HG02763 (cell line): ENCODE data around the gene NAALADL2.
"Not testable (repeated sequence)": the region's sequence is repeated elsewhere in the genome, so short reads cannot be mapped to it uniquely, and the experiment has no call there.

Experiments
- ATAC-seq: cut with Tn5 transposase; IDR thresholded peaks from one replicate; pipeline ENCODE4 v1.9.1; 2021; ENCODE audit warnings: mild to moderate bottlenecking, moderate library complexity; ENCODE audit not compliant: unreplicated experiment

Gene NAALADL2

GRCh38 chr3:175526609-175527280 lies 667.6 kb downstream of the NAALADL2 start:
- no peak for ATAC-seq

DNA sequence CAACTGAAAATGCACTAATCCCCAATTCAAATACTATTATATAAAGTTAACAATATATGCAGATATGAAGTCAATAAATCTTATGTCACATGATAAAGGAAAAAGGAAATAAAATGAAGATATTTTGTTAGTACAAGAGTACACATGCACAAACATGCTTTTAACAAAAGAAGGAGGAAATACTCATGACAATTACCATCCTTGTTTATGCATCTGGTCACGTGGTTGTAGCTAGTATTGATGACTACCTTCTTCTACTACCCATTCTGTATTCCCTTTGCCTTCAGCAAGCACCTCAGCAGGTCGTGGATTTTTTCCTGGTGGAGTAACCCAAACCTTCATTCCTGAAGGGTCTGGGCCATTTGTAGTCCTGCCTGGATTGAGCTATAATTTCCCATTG lies 669.6 kb downstream of the NAALADL2 start:
- not testable (repeated sequence) for ATAC-seq

DNA sequence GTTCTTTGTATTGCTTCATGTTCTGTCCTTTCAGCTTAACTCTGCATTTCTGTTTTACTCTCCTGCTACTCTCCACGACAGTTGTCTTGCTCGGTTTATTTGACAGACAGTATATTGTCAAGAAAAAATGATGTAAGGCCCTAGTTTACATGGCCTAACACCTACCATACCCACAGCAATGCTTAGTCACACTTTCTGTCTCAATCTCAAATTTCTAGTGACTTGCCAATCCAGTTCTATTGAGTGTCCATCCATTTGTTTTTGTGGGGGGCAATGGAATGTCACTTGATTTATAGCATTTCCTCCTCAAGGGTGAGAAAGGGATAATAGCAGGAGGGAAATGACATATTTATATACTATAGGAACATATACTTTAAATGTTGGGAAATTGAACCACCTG lies 676.2 kb downstream of the NAALADL2 start:
- ATAC-seq: no peak

- ATAC-seq: no peak
Observed at GRCh38 chr3:175546115-175546514, 687.0 kb downstream of the NAALADL2 start.

GRCh38 chr3:175552929-175553328 lies 693.8 kb downstream of the NAALADL2 start:
- no peak for ATAC-seq

DNA sequence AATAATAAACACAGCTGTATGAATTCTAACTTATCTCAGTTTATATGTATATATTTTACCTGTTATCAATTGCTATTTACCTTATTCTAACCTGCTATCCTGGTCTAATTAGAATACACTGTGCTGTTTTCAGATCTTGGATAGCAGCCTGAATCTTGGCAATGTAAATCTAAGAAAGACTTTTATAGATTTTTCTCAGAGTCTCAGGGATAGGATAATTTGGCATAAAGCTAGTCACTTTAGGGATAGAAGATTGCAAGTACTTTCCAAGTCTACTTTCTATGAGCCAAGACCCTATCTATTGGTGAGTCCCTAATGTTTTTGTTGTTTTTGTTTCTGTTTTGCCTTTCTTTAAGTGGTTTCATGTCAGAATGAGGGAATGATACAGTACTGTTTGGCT lies 695.7 kb downstream of the NAALADL2 start:
- no peak for ATAC-seq

DNA sequence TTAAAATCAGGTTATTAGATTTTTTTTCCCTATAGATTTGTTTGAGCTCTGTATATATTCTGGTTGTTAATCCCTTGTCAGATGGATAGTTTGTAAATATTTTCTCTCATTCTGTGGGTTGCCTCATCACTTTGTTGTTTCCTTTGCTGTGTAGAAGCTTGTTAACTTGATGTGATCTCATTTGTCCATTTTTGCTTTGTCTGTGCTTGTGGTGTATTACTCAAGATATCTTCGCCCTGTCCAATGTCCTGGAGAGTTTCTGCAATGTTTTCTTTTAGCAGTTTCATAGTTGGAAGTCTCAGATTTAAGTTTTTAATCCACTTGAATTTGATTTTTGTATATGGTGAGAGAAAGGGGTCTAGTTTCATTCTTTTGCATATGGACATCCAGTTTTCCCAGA lies 699.1 kb downstream of the NAALADL2 start:
- ATAC-seq: no peak

DNA sequence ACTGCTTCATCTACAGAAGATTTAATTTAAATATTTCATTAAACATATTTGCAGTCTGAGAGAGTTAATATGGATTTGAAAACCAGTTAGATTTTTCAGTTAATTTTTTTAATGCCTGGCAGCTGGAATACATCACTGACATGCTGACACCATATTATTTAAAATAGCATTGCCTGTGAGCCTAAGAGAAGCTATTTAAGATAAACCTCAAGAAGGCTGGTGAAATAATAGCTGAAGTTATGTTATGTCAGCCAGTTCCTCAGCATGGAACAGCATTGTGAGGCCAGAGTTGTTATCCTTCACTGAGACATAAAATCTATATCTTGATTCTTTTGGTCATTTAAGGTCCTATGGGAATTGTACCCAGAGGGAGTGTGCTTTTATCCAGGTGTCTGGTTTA lies 705.2 kb downstream of the NAALADL2 start:
- no peak for ATAC-seq

- no peak for ATAC-seq
Observed at GRCh38 chr3:175571096-175571495, 712.0 kb downstream of the NAALADL2 start.

DNA sequence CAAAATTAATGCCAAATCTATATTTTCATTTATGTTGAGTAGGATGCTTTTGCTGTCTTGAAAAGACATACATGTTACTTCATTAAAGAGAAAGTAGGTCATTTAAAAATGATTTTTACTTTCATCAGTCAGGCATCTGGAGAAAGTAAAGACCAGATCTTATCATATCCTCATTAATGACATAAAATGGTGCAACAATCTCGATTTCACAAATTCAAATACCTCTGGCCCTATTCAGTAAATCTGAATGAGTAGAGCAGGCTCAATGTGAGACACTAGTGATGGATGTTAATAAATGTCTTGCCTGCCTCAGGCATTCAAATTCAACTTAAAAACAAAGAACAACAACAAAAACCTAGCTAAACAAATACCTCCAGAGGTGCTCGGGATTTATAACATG lies 714.1 kb downstream of the NAALADL2 start:
- no peak for ATAC-seq

GRCh38 chr3:175580318-175580717 lies 721.2 kb downstream of the NAALADL2 start:
- ATAC-seq: no peak

- no peak for ATAC-seq
Observed at GRCh38 chr3:175585898-175586297, 726.8 kb downstream of the NAALADL2 start.

GRCh38 chr3:175590745-175591144 lies 731.6 kb downstream of the NAALADL2 start:
- ATAC-seq: no peak

GRCh38 chr3:175591375-175591774 lies 732.2 kb downstream of the NAALADL2 start:
- no peak for ATAC-seq

- no peak for ATAC-seq
Observed at GRCh38 chr3:175593331-175593730, 734.2 kb downstream of the NAALADL2 start.

GRCh38 chr3:175598740-175599139 lies 739.6 kb downstream of the NAALADL2 start:
- ATAC-seq: no peak

DNA sequence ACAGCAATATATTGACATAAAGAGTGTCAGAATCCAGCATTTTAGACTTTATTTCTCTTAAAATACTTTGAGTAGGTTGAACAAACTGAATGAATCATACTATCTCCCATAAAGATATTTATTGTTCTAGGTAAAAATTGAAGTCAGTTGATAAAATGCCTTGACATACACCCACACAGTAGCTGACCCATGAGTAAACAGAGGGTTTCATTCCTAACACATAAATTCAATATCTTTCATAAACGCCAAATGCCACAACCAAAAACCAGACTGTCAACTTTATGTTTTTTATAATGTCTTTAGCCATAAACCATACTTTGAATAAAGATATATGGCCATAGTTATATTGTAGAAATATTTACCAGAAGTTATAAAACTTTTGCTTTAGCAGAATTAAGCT lies 742.4 kb downstream of the NAALADL2 start:
- ATAC-seq: no peak

DNA sequence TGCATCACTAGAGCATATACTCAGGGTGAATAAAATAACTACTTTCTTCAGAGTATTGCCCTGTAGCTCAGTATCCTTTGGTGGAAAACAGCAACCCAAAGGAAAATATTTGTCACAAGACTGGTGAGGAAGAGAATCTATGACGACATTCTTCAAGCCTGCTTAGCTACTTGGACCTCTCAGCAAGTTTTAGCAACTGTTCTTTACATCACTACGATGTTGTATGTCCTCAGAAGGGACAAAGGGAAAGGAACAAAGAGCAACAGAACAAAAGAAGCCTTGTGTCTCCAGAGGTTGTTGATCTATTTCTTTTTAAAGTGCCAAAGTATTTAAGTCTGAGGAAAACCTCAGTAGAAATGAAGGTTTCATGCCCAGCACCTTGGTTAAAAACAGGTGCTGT lies 746.7 kb downstream of the NAALADL2 start:
- ATAC-seq: no peak

DNA sequence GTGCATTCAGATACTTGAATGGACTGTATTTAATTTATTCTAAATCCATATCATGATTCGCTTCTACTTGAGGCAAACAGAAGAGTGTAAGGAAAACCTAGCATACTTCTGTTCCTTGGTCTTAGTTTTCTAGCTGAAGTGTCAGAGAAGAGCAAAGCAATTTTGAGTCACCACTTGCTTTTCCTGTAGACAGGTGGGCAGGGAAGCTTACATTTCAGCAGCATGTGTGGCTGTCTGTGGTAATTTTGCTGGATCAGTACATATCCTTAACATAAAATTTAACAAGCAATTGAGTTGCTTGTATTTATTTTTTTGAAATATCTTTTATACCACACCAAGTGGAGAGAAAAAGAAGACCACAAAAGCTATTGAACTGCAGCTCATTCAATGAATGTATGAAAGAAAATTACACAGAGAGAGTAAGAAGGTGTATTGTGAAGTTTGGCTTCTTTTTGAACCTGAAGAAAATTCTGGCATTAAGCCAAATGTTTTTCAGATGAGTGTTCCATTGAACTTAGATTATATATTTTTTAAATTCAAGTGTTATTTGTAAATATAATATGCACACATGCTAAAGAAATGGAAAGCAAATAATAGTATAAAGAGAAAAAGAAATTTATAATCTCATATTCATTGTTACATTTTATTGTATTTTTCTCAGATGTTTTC lies 747.6 kb downstream of the NAALADL2 start:
- no peak for ATAC-seq

- no peak for ATAC-seq
Observed at GRCh38 chr3:175608356-175608755, 749.2 kb downstream of the NAALADL2 start.

DNA sequence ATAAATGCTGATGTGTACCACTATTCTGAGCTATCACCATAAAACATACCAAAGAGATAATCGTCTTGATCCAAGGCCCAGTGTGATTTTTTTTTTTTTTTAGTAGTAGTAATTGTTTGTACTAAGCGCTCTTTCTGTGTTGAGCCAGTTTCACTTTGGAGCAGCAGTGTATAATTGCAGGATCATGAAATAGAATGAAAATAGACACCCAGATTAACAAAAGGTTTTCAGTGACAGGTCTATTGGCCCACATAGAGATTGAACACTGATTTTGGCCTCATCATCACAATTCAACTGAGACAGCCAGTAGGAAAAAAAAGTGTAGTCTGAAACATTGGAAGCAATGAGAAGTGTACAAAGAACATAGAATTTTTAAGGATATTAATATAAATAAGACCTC lies 749.8 kb downstream of the NAALADL2 start:
- ATAC-seq: no peak

DNA sequence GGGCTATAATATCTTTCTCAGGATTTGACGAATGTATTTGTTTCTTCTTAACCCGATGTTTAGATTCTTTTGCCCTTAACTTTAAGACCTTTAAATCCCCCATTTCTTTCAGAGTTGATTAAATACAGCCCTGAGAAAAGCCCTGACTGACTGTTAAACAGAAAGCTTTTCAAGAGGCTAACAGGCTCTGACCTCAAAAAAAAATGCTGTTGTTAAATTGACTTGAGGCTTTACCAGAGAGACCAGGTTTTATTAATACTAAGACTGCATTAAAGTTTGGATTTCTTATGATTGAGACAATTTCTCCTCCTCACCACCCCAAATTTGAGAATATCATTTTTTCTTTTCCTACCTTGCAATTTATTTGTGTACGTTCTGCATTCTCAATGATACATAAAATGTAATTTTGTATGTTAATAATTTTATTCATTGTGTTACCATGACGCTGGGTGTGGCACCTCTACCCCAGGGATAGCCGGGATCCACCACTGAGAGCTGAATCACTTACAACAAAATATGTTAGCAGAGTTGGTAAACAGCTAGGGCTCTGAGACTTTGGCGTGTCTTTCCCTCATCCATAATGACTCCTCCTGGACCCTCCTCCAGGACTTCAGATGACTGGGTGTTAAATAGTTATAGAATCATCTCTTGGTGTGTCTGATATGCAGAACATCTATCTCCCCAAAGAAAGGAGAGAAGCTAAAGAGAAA lies 753.5 kb downstream of the NAALADL2 start:
- no peak for ATAC-seq
